Measurements from ENCODE around the gene PURA.

Gene PURA

GRCh38 chr5:140109018-140109758 is 4.7 kb upstream of the PURA start:
- H3K36me3 ChIP-seq (ENCODE audit: control insufficient read depth in 2 of 2, insufficient read depth in 1 of 2, low read length in 2 of 2): no peaks in the 10 kb centered on the region
- H3K4me1 ChIP-seq (ENCODE audit: control insufficient read depth, insufficient read depth, low read length): peaks cover 19% of the 10 kb centered on the region
- peak overlapping the region; percentile 85 for H3K4me3 ChIP-seq (ENCODE audit: low read depth, low read length)
- ChIA-PET POLR2A (interaction anchor here (0.7 to 2.4 kb wide), 4 partner anchors 8 to 713 kb away, joined by 3 to 20 read pairs (median 4); partner anchors contain the start of gene HBEGF), CTCF (interaction anchor here (0.5 to 1.9 kb wide), 12 partner anchors 9 to 611 kb away, joined by 3 to 14 read pairs (median 4); no protein-coding TSS in a partner anchor)
- H3K9me3 ChIP-seq (ENCODE audit: control insufficient read depth, insufficient read depth, low read depth, low read length): no peaks in the 10 kb centered on the region
- H3K27ac ChIP-seq (ENCODE audit: extremely low read depth, low read depth, low read length): peak overlapping the region; percentile 92; the same call in 1 of the 2 replicates
- no peak for TF ChIP-seq OSR2 (tag by site-specific recombination; IDR thresholded peaks at IDR 0.05)
- TF ChIP-seq ZNF274 (IDR thresholded peaks at IDR 0.05; ENCODE audit: low read length): no peak
- TF ChIP-seq ZNF274 (tag by site-specific recombination; IDR thresholded peaks at IDR 0.05; ENCODE audit: borderline replicate concordance): no peak
- no peak for TF ChIP-seq ZNF24 (tag by site-specific recombination; IDR thresholded peaks at IDR 0.05)
- no peak for TF ChIP-seq ZNF426 (tag by site-specific recombination; IDR thresholded peaks at IDR 0.05)
- TF ChIP-seq, protein P1, sequence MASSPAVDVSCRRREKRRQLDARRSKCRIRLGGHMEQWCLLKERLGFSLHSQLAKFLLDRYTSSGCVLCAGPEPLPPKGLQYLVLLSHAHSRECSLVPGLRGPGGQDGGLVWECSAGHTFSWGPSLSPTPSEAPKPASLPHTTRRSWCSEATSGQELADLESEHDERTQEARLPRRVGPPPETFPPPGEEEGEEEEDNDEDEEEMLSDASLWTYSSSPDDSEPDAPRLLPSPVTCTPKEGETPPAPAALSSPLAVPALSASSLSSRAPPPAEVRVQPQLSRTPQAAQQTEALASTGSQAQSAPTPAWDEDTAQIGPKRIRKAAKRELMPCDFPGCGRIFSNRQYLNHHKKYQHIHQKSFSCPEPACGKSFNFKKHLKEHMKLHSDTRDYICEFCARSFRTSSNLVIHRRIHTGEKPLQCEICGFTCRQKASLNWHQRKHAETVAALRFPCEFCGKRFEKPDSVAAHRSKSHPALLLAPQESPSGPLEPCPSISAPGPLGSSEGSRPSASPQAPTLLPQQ (tag by site-specific recombination; IDR thresholded peaks at IDR 0.05): 0 out of 2 replicates have a peak, but pooled peaks have one; percentile 3
- TF ChIP-seq KLF9 (tag by site-specific recombination; IDR thresholded peaks at IDR 0.05; ENCODE audit: low read depth): no peak
- no peak for TF ChIP-seq ZNF785 (tag by site-specific recombination; IDR thresholded peaks at IDR 0.05)
- TF ChIP-seq ZFP69B (tag by site-specific recombination; IDR thresholded peaks at IDR 0.05): no peak
- TF ChIP-seq ZBTB11 (tag by site-specific recombination; conservative IDR thresholded peaks at IDR 0.05; ENCODE audit: low read depth): peak; percentile 43; the same call in 1 of the 2 replicates
- TF ChIP-seq MEIS1 (CRISPR knock-in tag; IDR thresholded peaks at IDR 0.05; ENCODE audit: borderline replicate concordance): no peak
- TF ChIP-seq TCF7L2 (IDR thresholded peaks at IDR 0.05; ENCODE audit: borderline replicate concordance, low read depth, low read length): no peak
- TF ChIP-seq ZNF398 (tag by site-specific recombination; IDR thresholded peaks at IDR 0.05): peak; percentile 15; the same call in 1 of the 2 replicates
- peak; percentile 29; the same call in 1 of the 2 replicates for TF ChIP-seq KLF1 (tag by site-specific recombination; IDR thresholded peaks at IDR 0.05)
- TF ChIP-seq, protein P2, sequence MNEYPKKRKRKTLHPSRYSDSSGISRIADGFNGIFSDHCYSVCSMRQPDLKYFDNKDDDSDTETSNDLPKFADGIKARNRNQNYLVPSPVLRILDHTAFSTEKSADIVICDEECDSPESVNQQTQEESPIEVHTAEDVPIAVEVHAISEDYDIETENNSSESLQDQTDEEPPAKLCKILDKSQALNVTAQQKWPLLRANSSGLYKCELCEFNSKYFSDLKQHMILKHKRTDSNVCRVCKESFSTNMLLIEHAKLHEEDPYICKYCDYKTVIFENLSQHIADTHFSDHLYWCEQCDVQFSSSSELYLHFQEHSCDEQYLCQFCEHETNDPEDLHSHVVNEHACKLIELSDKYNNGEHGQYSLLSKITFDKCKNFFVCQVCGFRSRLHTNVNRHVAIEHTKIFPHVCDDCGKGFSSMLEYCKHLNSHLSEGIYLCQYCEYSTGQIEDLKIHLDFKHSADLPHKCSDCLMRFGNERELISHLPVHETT (tag by site-specific recombination; IDR thresholded peaks at IDR 0.05): no peak
- TF ChIP-seq SP7 (tag by site-specific recombination; IDR thresholded peaks at IDR 0.05): peak; percentile 29; the same call in 1 of the 2 replicates
- no peak for TF ChIP-seq ZNF585B (tag by site-specific recombination; IDR thresholded peaks at IDR 0.05)
- peak; percentile 41; the same call in 1 of the 2 replicates for TF ChIP-seq MZF1 (tag by site-specific recombination; IDR thresholded peaks at IDR 0.05; ENCODE audit: borderline replicate concordance)
- TF ChIP-seq SP2 (tag by site-specific recombination; IDR thresholded peaks at IDR 0.05): peak; percentile 39
- TF ChIP-seq, protein P3, sequence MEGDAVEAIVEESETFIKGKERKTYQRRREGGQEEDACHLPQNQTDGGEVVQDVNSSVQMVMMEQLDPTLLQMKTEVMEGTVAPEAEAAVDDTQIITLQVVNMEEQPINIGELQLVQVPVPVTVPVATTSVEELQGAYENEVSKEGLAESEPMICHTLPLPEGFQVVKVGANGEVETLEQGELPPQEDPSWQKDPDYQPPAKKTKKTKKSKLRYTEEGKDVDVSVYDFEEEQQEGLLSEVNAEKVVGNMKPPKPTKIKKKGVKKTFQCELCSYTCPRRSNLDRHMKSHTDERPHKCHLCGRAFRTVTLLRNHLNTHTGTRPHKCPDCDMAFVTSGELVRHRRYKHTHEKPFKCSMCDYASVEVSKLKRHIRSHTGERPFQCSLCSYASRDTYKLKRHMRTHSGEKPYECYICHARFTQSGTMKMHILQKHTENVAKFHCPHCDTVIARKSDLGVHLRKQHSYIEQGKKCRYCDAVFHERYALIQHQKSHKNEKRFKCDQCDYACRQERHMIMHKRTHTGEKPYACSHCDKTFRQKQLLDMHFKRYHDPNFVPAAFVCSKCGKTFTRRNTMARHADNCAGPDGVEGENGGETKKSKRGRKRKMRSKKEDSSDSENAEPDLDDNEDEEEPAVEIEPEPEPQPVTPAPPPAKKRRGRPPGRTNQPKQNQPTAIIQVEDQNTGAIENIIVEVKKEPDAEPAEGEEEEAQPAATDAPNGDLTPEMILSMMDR (tag by site-specific recombination; IDR thresholded peaks at IDR 0.05): no peak
- no peak for TF ChIP-seq ZNF26 (tag by site-specific recombination; IDR thresholded peaks at IDR 0.05)
- TF ChIP-seq PRDM1 (tag by site-specific recombination; IDR thresholded peaks at IDR 0.05): peak; percentile 91
- no peak for TF ChIP-seq MYNN (tag by site-specific recombination; IDR thresholded peaks at IDR 0.05; ENCODE audit: borderline replicate concordance)
- no peak for TF ChIP-seq ZNF133 (tag by site-specific recombination; IDR thresholded peaks at IDR 0.05)
- TF ChIP-seq GLIS1 (tag by site-specific recombination; IDR thresholded peaks at IDR 0.05): no peak
- peak; percentile 25; the same call in 1 of the 2 replicates for TF ChIP-seq ZFHX2 (tag by site-specific recombination; conservative IDR thresholded peaks at IDR 0.05)
